HepG2 (cell line): ENCODE results near the gene SYTL2. TPM values are rescaled to one million over a fixed set of nuclear protein-coding genes. Genes with fewer than 3 reads are reported as not detected.

Experiments
- ATAC-seq: fragments of 200-7000 bp; cut with Tn5 transposase; 3 replicates; pipeline ENCODE4 v1.9.1; 2020; ENCODE audit warnings: mild to moderate bottlenecking, moderate library complexity
- BruUV-seq: library from RNA; stranded (reverse); fragments of 400-500 nt; replicated peaks from 2 replicates; lab custom pipeline; 2021; lab: Mats Ljungman, UMichigan
- CTCF ChIA-PET: fragments of 300-600 bp; formaldehyde crosslinking; extraction: SDS; loops from one replicate; lab custom pipeline; 2021; ENCODE audit warnings: low total read pairs, inconsistent platforms, low intra/inter-chr PET ratio; lab: Yijun Ruan, JAX
- POLR2A ChIA-PET: fragments of 350-600 bp; sonication (Branson Sonifier 250); formaldehyde crosslinking; loops from one replicate; lab custom pipeline; 2020; ENCODE audit warnings: antibody characterized with exemption, inconsistent platforms; lab: Yijun Ruan, JAX
- DNase-seq: peaks from one replicate; pipeline ENCODE4 v3.0.0-alpha.2; 2015; ENCODE audit warnings: low spot score
- FAIRE-seq: peaks from 3 replicates; lab custom pipeline; 2011; peaks lifted over from hg19 to GRCh38; lab: Jason Lieb, UNC
- H2AFZ ChIP-seq: one replicate; pipeline ENCODE4 v1.6.1; 2011; ENCODE audit warnings: low read length, inconsistent platforms
- H3K27ac ChIP-seq: fragments of 300-600 bp; 3 replicates; pipeline ENCODE4 v1.8.0; 2011; ENCODE audit warnings: mixed run types, mild to moderate bottlenecking, mixed read lengths, low read length, inconsistent platforms; ENCODE audit not compliant: insufficient read depth; ENCODE audit errors: extremely low read length
- H3K27me3 ChIP-seq, 2 experiments: fragments of 200-600 bp in 1 of 2; 2 replicates in 1 of 2; 3 replicates in 1 of 2; pipeline versions ENCODE4 v1.6.0 to v1.8.0; 2011; ENCODE audit warnings: low read length in 2 of 2, mild to moderate bottlenecking in 2 of 2, moderate library complexity in 2 of 2, inconsistent platforms in 1 of 2; ENCODE audit not compliant: insufficient read depth in 2 of 2, control insufficient read depth in 1 of 2
- H3K36me3 ChIP-seq, 2 experiments: fragments of 200-600 bp in 1 of 2; replicated peaks in 1 of 2; 2 replicates in 1 of 2; 3 replicates in 1 of 2; pipeline versions ENCODE4 v1.5.1 to v1.8.0; 2011; ENCODE audit warnings: low read length in 2 of 2, inconsistent platforms in 1 of 2; ENCODE audit not compliant: insufficient read depth in 2 of 2, control insufficient read depth in 1 of 2
- H3K4me1 ChIP-seq: 2 replicates; pipeline ENCODE4 v1.5.1; 2012; ENCODE audit warnings: low read length, inconsistent platforms; ENCODE audit not compliant: insufficient read depth
- H3K4me2 ChIP-seq: 2 replicates; pipeline ENCODE4 v1.6.0; 2011; ENCODE audit warnings: low read depth, low read length, inconsistent platforms
- H3K4me3 ChIP-seq, 3 experiments: fragments of 200-600 bp in 1 of 3; sonication (generic), shearing (Covaris generic) in 1 of 3; replicated peaks in 1 of 3; 2 replicates each; pipeline ENCODE4 v1.5.1; 2011 to 2016; ENCODE audit warnings: low read length in 3 of 3, inconsistent platforms in 2 of 3, low read depth in 2 of 3, mild to moderate bottlenecking in 2 of 3, control low read depth in 1 of 3, mixed read lengths in 1 of 3; ENCODE audit not compliant: insufficient read depth in 1 of 3
- H3K79me2 ChIP-seq: one replicate; pipeline ENCODE4 v1.6.1; 2011; ENCODE audit warnings: low read length, inconsistent platforms; ENCODE audit not compliant: insufficient read depth
- H3K9ac ChIP-seq: 2 replicates; pipeline ENCODE4 v1.6.0; 2011; ENCODE audit warnings: mild to moderate bottlenecking, low read depth, low read length, inconsistent platforms; ENCODE audit not compliant: insufficient read depth
- H3K9me3 ChIP-seq: 2 replicates; pipeline ENCODE4 v1.5.1; 2012; ENCODE audit warnings: mild to moderate bottlenecking, low read length
- H4K20me1 ChIP-seq: 2 replicates; pipeline ENCODE4 v1.6.0; 2011; ENCODE audit warnings: inconsistent platforms, mild to moderate bottlenecking, low read length, moderate library complexity; ENCODE audit not compliant: insufficient read depth
- DZIP1 ChIP-seq: sonication (generic); formaldehyde crosslinking; IDR thresholded peaks from 2 replicates; pipeline ENCODE4 v1.5.0; 2020; ENCODE audit warnings: mild to moderate bottlenecking, missing genetic modification reagents
- POLR2AphosphoS2 ChIP-seq: IDR thresholded peaks from 2 replicates; pipeline ENCODE4 v1.6.1; 2011; ENCODE audit warnings: low read depth, low read length, improper control_type of control experiment
- PRDM10 ChIP-seq: sonication (generic); formaldehyde crosslinking; IDR thresholded peaks from 2 replicates; pipeline ENCODE4 v1.4.0; 2020; ENCODE audit warnings: low read depth, missing genetic modification reagents
- RBM39 ChIP-seq: fragments of 200-400 bp; formaldehyde crosslinking; IDR thresholded peaks from one replicate; pipeline ENCODE4 v1.6.1; 2018; ENCODE audit warnings: antibody characterized with exemption, mild to moderate bottlenecking, low read depth, low read length; ENCODE audit not compliant: poor library complexity, severe bottlenecking
- SIX4 ChIP-seq: sonication (generic); formaldehyde crosslinking; IDR thresholded peaks from 2 replicates; pipeline ENCODE4 v1.4.0; 2020; ENCODE audit warnings: missing genetic modification reagents
- ZNF335 ChIP-seq: sonication (generic); formaldehyde crosslinking; IDR thresholded peaks from 2 replicates; pipeline ENCODE4 v1.4.0; 2020; ENCODE audit warnings: missing genetic modification reagents
- ZNF501 ChIP-seq: sonication (generic); formaldehyde crosslinking; IDR thresholded peaks from 2 replicates; pipeline ENCODE4 v1.5.1; 2020; ENCODE audit warnings: mild to moderate bottlenecking, moderate library complexity, missing genetic modification reagents
- ZNF550 ChIP-seq: sonication (generic); formaldehyde crosslinking; IDR thresholded peaks from 2 replicates; pipeline ENCODE4 v1.4.0; 2020; ENCODE audit warnings: mild to moderate bottlenecking, missing genetic modification reagents, borderline replicate concordance
- ZNF552 ChIP-seq: sonication (generic); formaldehyde crosslinking; IDR thresholded peaks from 2 replicates; pipeline ENCODE4 v1.9.0; 2022; ENCODE audit warnings: missing genetic modification reagents, mild to moderate bottlenecking, borderline replicate concordance
- ZNF646 ChIP-seq: sonication (generic); formaldehyde crosslinking; IDR thresholded peaks from 2 replicates; pipeline ENCODE4 v1.9.0; 2021; ENCODE audit warnings: mild to moderate bottlenecking, missing genetic modification reagents
- ZNF660 ChIP-seq: sonication (generic); formaldehyde crosslinking; IDR thresholded peaks from 2 replicates; pipeline ENCODE4 v1.5.1; 2020; ENCODE audit warnings: mild to moderate bottlenecking, low read depth, missing genetic modification reagents, borderline replicate concordance
- ZNF780A ChIP-seq: sonication (generic); formaldehyde crosslinking; IDR thresholded peaks from 2 replicates; pipeline ENCODE4 v1.8.0; 2022; ENCODE audit warnings: mild to moderate bottlenecking, missing genetic modification reagents, moderate library complexity
- WGBS: methylation state at CpG from one replicate; pipeline ENCODE4 v1.1.6; 2017; ENCODE audit warnings: low lambda C conversion rate; 5-methylcytosine and 5-hydroxymethylcytosine counted together
- in situ Hi-C: cut with HindIII; loops from 2 replicates; pipeline ENCODE4 v1.10.0; 2017; ENCODE audit warnings: low pct_unique_long_range_greater_than_20kb; ENCODE audit not compliant: extremely low pct_ligation_motif_present
- intact Hi-C: fragments of 100-400 bp; cut with micrococcal nuclease; formaldehyde crosslinking; loops from one replicate; pipeline ENCODE4 v1.10.0; 2022; ENCODE audit not compliant: unreplicated experiment
- polyA plus RNA-seq, 8 experiments: library from polyadenylated mRNA; depleted of rRNA in 3 of 8; stranded (reverse) in 7 of 8; unstranded in 1 of 8; fragments of >200 nt; fragmentation: Illumina TruSeq in 4 of 8; extraction: Trizol in 4 of 8; gene quantifications; 2 replicates each; pipeline versions ENCODE4 v1.2.1 to v1.2.3, GENCODE V29; 2011 to 2016; ENCODE audit warnings: low read depth in 4 of 8, missing spikeins in 1 of 8, mixed read lengths in 1 of 8; ENCODE audit not compliant: insufficient read depth in 1 of 8
- total RNA-seq, 5 experiments: library from RNA; depleted of rRNA; stranded (reverse); fragments of >200 nt; fragmentation: Illumina TruSeq; extraction: Trizol; gene quantifications; 2 replicates each; pipeline ENCODE4 v1.2.3, GENCODE V29; 2016; ENCODE audit warnings: low read depth in 1 of 5

The SYTL2 gene
- total and polyA plus RNA-seq, 2 of the 13 experiments (the other 11 are each of a cell fraction or from before 2014, with no cell fraction given), result 0.77 to 0.90 TPM

DNA sequence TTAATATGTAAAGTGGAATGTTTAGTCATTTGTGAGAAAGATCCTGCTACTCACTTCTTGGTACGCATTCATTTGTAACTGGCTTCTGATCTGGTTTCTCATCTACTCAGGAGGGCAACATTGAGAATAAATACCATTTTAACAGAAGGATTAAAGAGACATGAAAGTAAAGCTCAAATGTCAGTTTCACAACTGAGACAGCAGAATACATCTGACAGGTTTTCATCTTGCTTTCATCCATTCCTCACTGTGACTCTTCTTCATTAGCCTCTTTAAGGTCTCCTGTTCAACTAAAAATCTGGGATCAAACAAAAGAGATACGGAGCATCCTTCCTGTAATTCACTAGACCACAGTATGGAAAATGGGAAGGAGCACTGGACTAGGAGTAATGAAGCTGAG is 93.5 kb downstream of the SYTL2 start:
- Histone ChIP-seq H3K27me3 (no peaks in the 10 kb centered on the region), H3K4me3 (no peak overlapping the region), H3K27ac (no peak overlapping the region), H3K9me3 (no peaks in the 10 kb centered on the region), H3K9ac (no peak overlapping the region), H3K79me2 (no peaks in the 10 kb centered on the region), H3K36me3 (no peaks in the 10 kb centered on the region), H3K4me2 (no peak overlapping the region), H2AFZ (no peak overlapping the region), H4K20me1 (no peaks in the 10 kb centered on the region), H3K4me1 (no peaks in the 10 kb centered on the region)
- ATAC-seq (no peak), FAIRE-seq (no peak), DNase-seq (no peak)
- BruUV-seq, result no TSS peak
- WGBS, result 61% methylated on average over 2 of the region's 2 CpGs
- in situ Hi-C loops, result no loop called here
- CTCF ChIA-PET, result no interaction called here
- POLR2A ChIA-PET, result no interaction called here
- intact Hi-C loops, result no loop called here
- TF ChIP-seq DZIP1 (no peak), ZNF501 (no peak), POLR2AphosphoS2 (no peak), RBM39 (no peak), ZNF780A (CRISPR knock-in tag) (no peak), ZNF660 (CRISPR knock-in tag) (no peak), PRDM10 (CRISPR knock-in tag) (no peak), ZNF552 (CRISPR knock-in tag) (no peak), SIX4 (CRISPR knock-in tag) (no peak), ZNF550 (CRISPR knock-in tag) (no peak), ZNF335 (CRISPR knock-in tag) (no peak), ZNF646 (CRISPR knock-in tag) (no peak)
